Hypothalamus (tissue), 51 donors: Measurements from ENCODE around the gene FAM181A.

ENCODE experiments used
- DNase-seq, 51 donors: peaks; one replicate each; lab custom pipeline; 2025; lab: John Stamatoyannopoulos, UW

FAM181A gene

DNA sequence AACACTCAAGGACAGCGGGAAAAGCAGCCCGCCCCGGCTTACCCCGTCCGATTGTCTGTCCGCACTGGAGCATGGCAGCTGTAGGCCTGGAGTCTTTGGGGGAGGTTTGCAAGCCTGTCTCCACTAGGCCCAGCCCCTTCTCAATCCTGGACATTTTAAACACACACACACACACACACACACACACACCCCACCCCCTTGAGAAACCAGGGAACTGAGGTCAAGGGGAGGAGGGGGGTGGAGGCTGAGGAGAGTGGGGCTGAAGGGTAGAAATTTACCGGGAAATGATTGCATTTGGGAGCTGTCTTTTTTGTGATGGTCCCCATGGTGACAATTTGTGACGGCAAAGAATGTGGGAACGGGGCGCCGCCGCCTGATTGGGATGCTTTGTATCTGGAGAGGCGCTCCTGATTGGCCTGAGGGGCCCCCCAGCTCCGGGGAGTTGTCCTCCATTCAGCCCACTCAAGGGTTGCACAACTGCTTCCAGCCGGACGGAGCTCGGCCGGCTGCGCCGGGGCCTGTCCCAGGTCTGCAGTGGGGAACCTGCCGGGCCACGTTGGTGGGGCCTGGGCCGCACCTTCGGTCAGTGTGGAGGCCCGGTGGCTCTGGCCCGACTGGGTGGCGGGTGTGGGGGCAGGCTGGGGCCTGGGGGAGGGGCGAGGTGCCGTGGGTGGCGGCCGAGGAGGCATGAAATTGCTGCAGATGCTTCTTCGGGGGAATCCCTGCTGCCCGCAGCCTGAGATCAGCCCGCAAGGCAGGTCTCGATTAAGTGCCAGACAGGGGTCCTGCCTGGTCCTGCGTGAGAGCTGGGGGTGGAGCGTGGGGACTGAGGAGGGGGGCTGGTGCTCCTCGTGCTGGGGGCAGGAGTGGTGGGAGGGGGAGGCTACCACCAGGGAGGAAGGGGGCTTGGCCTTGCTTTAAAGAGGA, at the start of gene FAM181A:
TSS of gene FAM181A (plus strand) at position 472 of the 927 bp plus-strand sequence. CDS start 942 bp downstream, outside the sequence.
- peak in 34 of 51 donors; percentile 15 to 77 (median 48) for DNase-seq

DNA sequence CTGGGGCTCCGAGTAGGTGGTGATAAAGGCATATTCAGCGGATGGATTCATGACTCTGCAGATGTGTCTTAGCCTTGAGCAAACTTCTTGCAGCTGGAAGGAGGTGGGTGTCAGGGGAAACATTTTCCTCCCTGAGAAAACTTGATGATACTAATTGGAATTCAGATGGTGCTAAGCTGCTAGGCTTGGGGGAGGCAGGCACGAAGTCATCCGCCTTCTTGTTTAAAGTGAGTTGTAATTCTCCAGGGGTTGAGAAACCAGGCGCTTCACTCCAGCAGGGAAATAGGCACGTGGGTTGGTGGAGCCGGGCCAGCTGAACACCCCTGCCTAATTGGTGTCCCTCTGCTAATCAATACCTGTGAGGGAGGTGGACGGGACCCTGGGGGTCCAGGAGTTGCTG, 48.9 kb upstream of the FAM181A start:
- peak in 1 of 51 donors; percentile 10 for DNase-seq

DNA sequence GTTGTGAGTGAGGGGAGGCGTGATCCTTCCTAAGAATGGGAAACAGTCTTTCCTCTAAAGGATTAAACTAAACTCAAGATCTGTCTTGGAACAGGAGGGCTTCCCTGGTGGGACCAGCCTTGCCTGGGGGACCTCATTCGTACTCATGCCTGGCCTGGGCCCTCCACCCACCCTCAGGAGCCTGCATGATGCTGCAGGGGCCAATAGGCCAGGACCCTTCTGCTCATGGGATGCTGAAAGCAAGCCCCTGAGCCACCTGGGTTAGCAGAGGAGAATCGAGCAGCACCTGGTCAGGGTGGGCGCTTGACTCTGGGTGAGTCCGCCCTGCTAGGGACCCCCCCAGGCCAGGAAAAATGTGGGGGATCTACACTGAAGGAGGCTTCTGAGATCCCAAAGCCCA, 48.3 kb upstream of the FAM181A start:
- DNase-seq, result no peak

DNA sequence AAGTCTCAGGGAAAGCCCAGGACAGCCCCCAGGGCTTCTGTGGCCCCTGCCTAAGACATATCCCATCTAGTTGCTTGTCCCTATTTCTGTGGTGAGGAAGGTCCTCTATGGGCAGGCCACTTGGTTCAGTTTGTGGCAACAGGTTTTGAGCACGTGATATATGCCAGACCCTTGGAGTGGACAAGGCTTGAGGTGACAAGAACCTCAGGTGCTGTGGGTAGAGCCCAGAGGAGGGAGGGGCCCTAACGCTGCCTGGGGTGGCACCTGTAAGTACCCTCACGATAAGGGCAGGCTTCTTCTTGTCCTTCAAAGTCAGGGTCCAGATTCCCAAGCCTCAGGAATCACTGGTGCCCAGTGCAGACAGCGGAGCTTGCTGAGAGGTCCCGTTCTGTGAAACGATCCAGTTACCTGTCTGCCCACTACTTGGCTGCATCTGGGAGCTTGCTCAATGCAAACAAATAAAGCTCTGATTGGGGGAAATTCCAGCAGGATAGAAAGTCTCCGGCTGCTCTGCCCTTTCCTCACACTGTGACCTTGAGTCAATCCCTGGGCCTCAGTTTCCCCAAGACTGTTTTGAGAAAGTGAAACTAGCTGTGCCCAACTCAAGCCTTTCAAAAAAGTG, 47.7 kb upstream of the FAM181A start:
- no peak for DNase-seq

DNA sequence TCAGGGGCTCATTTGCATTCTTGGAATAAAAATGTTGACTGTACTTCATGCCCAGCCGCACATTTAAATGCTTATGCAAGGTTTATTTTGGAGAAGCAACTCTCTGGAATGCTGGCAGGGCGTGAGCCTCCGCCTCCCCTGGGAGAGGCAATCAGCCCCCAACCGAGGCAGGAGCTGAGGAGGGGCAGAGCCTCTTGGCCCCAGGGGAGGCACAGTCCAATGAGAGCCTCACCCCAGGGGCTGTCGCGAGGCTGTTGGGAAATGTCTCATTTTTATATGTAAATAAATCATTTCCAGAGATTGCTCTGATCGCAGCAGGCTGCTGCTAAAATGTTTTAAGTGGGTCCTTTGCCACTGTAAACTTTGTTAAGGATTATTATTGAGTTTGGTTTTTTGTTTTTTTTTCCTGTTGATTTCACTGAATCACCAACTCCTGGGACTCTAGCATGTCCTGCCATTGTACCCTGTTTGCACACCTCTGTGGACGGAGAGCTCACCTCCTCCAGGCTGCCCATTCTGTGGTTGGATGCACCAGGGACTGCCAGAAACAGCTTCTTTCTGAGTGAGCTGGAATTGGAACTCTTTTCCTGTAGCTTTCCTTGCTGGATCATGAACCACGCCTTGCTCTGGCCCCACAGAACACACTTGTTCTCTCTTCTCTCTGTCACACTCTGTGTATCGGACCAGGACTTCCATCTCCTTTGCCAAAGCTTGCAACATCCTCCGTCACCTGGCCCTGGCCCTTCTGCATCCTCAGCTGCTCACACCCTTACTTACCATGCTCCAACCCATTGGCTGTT, 46.9 kb upstream of the FAM181A start:
- DNase-seq, result no peak

DNA sequence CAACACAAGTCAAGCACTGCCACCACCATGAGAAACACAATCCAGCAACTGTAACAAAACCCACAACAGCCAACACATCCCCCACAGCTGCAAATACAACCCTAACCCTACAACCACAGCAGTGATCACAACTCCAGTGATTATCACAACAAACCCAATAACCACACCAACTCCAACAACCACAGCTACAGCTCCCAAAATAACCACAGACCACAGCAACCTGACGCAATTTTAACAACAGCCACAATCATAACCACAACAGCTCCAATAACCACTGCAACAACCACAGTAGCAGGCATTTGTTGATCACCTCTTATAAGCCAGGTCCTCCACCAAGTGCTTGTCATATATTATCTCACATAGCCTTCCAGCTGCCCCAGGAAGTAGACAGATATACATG, 42.2 kb upstream of the FAM181A start:
- DNase-seq, result no peak

DNA sequence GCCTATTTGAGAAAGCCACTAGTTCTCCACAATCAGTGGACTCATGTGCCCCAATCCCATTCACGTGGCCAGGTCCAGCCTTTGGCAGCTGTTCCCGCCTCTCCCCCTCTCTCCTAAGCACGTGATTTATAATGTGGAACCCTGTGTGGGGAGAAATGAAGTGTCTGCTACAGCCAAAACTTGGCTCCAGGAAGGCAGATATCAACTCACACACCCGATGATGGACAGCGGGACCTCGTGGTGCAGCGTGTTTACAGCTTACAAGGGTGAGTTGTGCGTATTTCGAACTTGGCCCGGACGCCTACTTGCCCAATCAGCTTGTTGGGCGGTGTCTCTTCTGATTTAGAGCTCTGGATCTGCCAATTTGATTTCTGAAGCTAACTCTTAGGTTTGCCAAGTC, 38.1 kb upstream of the FAM181A start:
- no peak for DNase-seq

DNA sequence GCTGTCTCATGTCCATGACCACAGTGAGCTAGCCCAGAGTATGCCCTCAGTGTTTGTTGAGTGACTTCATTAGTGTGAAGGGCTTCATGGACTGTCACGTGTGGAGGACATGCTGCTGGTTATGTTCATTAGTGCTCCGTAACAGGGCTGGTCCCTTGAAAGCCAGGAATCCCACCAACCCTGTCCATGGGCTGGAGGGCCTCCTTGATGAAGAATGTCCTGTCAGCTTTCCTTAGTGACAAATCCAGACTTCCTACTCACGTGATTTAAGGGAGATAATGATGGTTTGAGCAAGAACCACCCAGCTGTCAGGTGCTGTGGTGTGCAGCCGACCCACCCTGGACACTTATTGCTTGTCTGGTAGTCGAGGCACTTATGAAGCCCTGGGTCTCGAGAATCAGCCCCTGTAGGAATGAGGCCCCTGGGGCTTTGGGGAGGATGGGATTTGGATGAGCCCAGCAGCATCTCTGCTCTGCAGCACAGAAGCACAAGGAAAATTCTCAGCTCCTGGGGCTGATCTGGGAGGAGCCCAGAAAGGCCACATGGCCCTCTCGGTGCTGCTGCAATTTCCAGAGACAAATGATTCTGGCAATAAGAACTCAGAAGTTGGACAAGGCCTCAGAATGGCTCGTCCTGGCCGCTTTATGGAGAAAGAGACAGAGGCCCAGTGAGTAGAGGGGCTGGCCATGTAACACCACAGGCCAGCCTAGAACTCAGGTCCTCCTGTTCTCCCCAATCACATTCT, 37.2 kb upstream of the FAM181A start:
- DNase-seq, result no peak

DNA sequence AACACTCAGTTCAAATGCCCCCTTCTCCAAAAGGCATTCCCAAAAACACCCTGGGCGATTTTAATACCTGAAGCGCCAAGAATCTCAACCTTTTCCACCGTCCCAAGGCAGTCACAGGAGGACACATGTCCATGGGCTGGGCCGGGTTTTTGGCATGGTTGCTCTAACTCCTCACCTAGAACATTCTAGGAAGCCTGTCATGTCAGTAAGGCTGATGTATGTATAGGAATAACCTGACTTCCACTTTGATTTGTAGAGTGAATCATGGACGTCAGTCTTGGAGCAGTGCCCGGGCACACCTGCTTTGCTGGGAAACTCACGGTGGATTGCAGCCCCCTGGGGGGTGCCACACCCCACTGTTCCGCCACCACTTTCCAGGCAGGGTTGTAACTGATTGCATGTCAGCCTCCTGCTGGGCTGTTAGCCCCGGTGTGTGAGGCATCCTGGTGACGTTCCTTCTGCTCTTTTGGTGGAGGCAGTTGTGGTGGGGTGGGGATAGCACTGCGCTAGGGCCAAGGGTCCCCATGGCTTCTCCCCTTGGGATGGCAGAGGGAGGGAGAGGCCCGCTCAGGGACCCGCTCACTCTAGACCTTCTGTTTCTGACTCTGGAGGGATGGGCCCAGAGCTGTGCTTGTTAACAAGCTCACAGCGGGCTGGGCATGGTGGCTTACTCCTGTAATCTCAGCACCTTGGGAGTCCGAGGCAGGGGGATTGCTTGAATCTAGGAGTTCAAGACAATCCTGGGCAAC, 35.2 kb upstream of the FAM181A start:
- DNase-seq, result no peak

DNA sequence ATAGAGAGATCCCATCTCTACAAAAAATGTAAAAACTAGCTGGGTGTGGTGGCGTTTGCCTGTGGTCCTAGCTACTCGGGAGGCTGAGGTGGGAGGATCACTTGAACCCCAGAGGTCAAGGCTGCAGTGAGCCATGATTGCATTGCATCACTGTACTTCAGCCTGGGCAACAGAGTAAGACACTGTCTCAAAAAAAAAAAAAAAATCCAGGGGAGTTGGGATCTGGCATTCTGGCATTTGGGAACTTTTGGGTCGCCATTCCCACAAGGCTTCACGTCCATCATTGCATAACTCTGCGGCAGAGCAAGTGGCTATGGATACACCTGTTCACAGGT, 34.7 kb upstream of the FAM181A start:
- DNase-seq, result no peak

DNA sequence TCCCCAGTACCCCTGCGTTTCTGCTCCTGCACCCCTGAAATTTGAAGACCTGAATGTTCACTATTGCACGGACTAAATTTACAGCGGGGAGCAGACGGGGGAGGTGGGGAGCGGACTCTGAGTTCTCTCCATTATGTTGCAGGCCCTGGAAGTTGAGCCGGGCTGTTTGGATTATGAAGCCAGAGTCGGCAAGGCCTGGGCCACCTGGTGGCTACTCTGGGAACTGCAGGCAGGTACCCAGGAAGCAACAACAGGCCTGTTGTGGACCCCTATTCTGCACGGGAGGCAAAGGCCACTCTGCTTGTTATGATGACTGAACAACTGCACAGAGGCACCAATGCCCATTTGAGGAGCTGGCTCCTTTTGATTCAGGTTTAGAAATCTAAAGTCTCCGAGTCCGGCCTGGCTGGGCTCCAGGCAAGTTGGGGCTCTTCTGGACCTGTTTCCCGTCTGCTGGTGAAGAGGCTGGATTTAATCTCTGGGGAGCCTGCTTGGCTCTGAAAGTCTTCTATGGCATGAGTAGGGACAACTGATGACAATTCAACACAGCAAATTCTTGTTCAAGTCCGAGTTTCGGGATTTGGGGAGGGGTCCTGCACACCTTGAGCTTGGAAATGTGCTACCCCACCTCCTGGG, 34.1 kb upstream of the FAM181A start:
- DNase-seq, result peak in 47 of 51 donors; percentile 8 to 75 (median 44)

DNA sequence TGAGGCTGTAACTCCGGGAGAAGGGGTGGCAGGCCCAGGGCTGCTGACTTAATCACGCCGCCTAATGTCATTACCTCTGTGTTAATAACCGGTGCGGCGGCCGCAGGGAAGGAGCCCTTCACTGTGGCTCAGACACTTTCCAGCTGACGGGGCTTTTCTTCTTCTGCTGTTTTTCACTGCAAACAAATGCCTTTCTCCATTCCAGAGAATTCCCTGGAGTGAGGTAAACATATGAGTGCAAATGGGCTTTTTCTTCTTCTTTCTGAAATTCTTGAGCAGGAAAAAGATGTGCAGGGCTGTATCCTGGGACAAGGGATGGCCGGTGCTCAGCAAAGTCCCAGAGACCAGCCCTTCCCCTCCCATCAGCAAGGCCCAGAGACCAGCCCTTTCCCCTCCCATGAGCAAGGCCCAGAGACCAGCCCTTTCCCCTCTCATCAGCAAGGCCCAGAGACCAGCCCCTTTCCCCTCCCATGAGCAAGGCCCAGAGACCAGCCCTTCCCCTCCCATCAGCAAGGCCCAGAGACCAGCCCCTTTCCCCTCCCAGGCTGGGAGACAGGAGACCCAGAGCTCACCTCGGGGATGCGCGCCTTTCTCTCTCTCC, 33.4 kb upstream of the FAM181A start:
- no peak for DNase-seq

DNA sequence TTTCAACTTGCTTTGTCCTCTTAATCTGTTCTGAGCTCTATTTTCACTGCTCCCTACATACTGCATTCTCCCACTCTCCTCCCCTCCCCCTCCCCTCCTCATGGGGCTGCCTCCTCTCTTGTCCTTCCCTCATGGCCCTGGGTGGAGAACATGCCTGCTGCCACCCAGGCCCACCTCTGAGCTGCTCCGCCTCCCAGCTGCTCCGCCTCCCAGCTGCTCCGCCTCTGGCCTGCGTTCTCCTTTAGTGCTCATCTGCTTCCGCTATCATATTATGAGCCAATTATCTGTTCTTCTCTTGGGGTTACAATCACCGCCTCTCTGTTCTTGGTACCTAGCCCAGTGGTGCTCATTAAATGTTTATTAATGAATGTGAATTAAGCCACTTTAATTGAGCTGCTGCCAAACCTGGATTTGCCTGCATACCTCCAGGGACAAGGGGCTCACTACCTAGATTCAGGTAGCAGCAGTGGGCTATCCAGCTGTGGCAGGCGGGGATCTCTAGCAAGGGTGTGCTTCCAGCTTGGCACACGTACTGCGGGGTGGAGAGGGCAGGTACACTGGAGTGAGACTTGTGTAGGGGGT, 32.0 kb upstream of the FAM181A start:
- DNase-seq, result no peak

DNA sequence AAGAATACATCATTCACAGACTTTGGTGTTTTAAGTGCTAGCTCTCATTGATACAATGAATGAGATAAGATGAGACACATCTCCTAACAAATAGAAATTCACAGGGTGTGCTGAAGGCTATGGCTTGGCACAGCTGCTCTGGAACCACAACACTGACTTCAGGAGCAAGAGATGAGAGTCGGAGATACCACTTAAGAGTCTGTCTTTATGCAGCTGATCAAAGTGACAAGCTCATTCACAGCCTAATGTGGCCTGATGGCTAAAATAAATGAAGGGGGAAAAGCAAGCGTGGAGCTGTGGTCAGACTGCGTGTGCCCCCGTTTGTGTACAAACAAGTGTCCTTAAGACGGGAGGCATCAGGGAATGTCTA, 29.7 kb upstream of the FAM181A start:
- DNase-seq, result no peak

DNA sequence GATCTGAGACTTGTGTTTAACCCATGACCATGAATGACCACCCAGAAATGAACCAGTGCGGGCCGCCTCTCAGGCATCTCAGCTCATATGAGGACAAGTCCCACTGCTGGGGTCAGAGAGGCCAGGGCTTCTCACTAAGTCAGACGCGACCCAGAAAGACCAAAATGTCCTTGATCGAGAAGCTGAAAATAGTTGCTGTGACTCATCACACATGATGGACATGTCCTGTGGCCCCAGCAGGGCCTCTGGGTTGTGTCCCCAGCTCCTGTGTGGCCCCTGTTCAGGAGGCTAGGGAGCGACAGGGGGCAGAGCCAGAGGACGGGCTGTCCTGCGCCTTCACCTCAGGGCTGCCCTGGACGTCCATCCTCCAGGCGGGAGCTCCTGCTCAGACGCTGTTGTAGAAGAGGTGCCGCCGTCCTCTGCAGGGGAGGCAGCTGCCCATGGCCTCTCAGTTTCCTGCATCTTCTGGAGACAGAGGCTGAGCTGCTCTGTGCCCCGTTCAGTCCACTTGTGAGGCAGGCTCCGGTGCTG, 29.0 kb upstream of the FAM181A start:
- no peak for DNase-seq

DNA sequence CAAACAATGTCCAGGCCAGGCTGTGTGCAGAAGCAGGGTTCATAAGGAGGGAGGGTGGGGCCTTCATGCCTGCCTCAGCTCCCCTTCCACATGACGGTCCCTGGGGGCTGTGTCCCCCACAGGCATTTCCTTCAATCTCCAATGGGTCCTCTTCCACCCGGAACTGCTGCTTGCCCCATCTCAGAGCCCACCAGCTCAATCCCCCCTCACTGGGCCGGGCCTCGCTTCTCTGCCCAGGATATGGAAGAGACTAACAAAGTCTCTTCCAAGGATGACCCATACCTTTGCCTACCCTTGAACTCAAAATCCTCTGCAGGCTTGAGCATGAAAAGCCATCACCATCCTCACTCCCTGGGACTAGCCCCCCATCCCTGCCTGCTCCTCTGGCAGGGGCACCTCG, 28.4 kb upstream of the FAM181A start:
- no peak for DNase-seq

DNA sequence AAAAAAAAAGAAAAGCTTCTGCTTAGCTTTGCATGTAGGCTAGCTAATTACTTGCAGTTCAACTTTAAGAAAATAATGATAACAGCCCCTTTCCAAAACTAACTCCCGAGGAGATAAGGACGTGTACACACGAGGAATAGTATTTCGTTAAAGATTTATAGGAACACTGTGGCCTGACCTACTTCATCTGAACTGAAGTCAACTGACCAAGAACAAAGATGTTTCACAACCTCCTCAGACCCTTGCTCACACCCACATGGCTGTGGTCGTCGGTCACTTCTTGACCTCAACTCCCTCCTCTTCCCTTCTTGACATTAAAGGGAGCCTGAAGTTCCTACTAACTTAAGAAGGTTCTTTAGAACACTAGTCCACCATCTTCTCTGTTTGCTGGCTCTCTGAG, 25.3 kb upstream of the FAM181A start:
- no peak for DNase-seq

DNA sequence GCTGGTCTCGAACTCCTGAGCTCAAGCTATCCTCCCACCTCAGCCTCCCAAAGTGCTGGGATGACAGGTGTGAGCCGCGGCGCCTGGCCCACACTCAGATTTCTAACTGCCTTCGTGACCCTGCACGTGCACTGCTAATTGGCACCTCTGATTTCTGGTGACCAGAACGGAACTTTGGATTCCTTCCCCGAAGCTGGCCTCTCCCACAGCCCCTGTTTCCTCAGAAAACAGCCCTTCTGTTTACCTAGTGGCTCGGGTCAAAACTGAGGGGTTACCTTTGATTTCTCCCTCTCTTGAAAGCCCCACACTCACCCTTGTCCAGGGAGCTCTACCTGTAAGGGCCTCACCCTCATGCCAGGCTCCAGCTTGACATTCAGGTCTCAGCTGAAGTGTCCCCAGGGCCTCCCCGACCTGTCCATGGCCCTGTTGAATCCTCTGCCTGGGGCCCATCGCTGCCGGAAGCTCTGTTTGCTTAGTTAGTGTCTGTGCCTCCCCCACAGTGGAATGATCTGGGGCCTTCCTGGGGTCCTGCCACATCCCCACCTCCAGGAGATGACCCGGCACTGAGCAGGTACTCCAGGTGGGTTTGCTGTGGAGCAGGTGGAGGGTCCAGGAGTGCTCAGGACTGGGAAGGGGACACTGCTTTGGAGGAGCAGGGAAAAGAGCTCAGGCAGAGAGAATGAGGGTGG, 24.4 kb upstream of the FAM181A start:
- no peak for DNase-seq
